GM12892 (cell line): ENCODE measurements around the gene GAB3.

Experiments used
- POLR2A ChIP-seq: IDR thresholded peaks from 2 replicates; pipeline ENCODE4 v1.6.1; 2011; ENCODE audit warnings: low read depth, low read length, control low read depth
- POLR2AphosphoS5 ChIP-seq: IDR thresholded peaks from 2 replicates; pipeline ENCODE4 v1.6.1; 2011; ENCODE audit warnings: low read depth, low read length, control low read depth

DNA sequence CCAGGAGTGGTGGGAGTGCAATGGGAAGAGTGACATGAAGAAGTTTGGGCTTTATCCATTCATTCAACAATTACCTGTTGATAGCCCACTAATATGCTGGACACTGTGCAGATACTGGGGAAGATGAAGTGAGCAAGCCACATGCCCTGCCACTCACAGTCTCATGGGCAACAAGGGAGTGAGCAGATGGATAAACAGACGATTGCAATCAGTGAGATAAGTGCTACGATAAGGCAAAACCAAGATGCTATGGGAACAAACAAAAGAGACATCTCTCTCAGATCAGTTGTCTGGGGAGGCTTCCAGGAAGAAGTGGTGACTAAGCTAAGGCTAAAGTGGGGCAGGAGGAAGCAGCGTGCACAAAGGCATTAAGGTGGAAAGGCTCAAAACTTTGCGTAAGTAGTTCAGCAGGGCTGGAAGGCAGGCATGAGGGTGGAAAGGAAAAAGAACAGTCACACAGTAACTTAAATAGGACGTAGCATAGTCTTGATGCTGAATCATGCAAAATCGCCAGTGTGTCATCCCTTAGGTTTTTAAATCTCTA is 31.7 kb downstream of the GAB3 start:
- TF ChIP-seq POLR2A (no peak), POLR2AphosphoS5 (no peak)
